NCI-H187 treated with DMSO at 0.1 percent for 48 hours (cell line): ENCODE measurements around the gene UNC119.

Experiments
- DNase-seq: peaks from one replicate; lab custom pipeline; 2025; lab: John Stamatoyannopoulos, UW

UNC119 gene

GRCh38 chr17:28544402-28545140 is 7.9 kb downstream of the UNC119 start:
- DNase-seq: no peak

- no peak for DNase-seq
These were observed 11.0 kb downstream of the UNC119 start for GRCh38 chr17:28541439-28541838.

GRCh38 chr17:28540231-28540630 is 12.2 kb downstream of the UNC119 start:
- DNase-seq: no peak

- DNase-seq: no peak
These were observed 14.0 kb downstream of the UNC119 start for GRCh38 chr17:28538296-28538895.

- no peak for DNase-seq
These were observed 15.2 kb downstream of the UNC119 start for GRCh38 chr17:28537219-28537610.

- no peak for DNase-seq
These were observed 15.7 kb downstream of the UNC119 start for GRCh38 chr17:28536532-28537218.

GRCh38 chr17:28534740-28535375 is 17.6 kb downstream of the UNC119 start:
- DNase-seq: no peak

- DNase-seq: no peak
These were observed 19.2 kb downstream of the UNC119 start for GRCh38 chr17:28533091-28533807.

- DNase-seq: no peak
These were observed 20.1 kb downstream of the UNC119 start for GRCh38 chr17:28532050-28532960.

GRCh38 chr17:28530926-28531325 is 21.5 kb downstream of the UNC119 start:
- DNase-seq: no peak

- no peak for DNase-seq
These were observed 22.2 kb downstream of the UNC119 start for GRCh38 chr17:28530250-28530649.

GRCh38 chr17:28529013-28529400 is 23.4 kb downstream of the UNC119 start:
- DNase-seq: no peak

GRCh38 chr17:28528327-28529012 is 24.0 kb downstream of the UNC119 start:
- no peak for DNase-seq

GRCh38 chr17:28527859-28528258 is 24.6 kb downstream of the UNC119 start:
- DNase-seq: no peak

- no peak for DNase-seq
These were observed 25.2 kb downstream of the UNC119 start for GRCh38 chr17:28527181-28527681.

GRCh38 chr17:28526381-28526780 is 26.0 kb downstream of the UNC119 start:
- no peak for DNase-seq

- DNase-seq: no peak
These were observed 27.7 kb downstream of the UNC119 start for GRCh38 chr17:28524476-28525424.

GRCh38 chr17:28523876-28524275 is 28.5 kb downstream of the UNC119 start:
- DNase-seq: no peak

- no peak for DNase-seq
These were observed 29.2 kb downstream of the UNC119 start for GRCh38 chr17:28523186-28523585.
